Stimulated activated CD4-positive, alpha-beta T cell treated with anti-CD3 and anti-CD28 coated beads, TNF-alpha, amount 100 ng/mL, for 48 hours (primary cell): ENCODE data around the gene C8G.

Source experiments
- DNase-seq, 3 donors: peaks; one replicate each; pipeline ENCODE4 v3.0.0-alpha.2; 2020; ENCODE audit warnings: low read depth in 3 of 3

The C8G gene

DNA sequence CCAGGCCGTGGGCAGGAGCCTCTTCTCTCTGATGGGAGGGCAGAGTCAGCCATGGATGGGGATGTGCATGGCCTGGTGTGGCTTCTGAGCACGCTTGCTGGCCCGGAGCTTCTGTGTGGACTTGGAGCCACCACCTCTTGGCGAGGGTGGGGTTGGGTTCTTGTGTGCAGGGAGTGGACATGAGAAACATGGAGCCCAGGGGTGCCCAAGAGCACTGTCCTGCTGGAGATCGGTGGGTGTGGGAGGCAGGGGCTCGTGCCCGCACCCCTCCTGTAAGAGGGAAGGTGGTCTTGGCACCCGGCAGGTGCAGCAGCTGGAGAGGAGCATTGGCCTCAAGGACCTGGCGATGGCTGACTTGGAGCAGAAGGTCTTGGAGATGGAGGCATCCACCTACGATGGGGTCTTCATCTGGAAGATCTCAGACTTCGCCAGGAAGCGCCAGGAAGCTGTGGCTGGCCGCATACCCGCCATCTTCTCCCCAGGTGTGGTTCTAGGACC is 24.3 kb upstream of the C8G start:
- DNase-seq, result no peak

DNA sequence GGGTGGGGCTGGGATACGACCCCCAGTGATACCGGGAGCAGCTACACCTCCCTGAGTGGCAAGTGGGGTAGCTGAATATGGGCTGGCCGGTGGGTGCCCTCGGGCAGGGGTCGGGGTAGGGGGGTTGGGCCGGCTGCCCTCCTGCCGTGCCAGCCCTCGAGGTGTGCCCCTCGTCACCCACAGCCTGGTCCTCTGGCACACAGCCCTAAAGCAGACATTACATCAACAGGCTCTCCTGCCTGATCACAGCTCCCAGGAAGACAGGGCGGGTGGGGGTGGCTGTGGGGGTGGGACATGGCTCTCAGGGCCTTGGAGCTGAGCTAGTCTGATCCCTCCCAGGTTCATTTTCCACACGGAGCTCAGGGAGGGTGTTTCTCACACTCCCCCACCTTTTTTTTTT is 23.7 kb upstream of the C8G start:
- DNase-seq, result no peak

DNA sequence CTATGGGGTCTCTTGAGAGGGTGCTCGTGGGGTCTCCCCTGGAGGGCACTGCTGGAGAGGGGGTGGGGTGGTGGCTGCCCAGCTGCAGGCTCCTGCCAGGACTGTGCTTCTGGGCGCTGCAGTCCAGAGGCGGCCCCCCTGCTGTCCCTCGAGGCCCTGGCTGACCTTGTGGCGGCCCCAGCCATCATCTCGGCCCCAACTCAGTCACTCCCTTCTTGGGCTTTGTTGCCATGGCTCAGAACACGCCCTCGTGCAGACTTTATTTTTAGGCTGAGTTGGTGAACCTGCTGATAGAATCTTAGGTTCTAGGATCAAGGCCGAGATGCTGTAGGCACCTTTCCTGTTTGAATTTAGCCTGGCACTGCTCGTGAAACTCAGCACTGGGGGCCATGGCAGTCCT is 23.3 kb upstream of the C8G start:
- no peak for DNase-seq

DNA sequence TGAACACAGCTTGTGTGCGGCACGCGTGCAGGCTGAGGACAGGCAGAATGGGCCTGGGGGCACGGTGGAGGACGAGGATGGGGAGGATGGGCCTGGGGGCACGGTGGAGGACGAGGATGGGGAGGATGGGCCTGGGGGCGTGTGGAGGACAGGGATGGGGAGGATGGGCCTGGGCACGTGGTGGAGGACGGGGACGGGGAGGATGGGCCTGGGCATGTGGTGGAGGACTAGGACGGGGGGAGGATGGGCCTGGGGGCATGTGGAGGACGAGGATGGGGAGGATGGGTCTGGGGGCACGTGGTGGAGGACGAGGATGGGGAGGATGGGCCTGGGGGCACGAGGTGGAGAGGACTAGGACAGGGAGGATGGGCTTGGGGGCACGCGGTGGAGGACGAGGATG is 22.5 kb upstream of the C8G start:
- no peak for DNase-seq

DNA sequence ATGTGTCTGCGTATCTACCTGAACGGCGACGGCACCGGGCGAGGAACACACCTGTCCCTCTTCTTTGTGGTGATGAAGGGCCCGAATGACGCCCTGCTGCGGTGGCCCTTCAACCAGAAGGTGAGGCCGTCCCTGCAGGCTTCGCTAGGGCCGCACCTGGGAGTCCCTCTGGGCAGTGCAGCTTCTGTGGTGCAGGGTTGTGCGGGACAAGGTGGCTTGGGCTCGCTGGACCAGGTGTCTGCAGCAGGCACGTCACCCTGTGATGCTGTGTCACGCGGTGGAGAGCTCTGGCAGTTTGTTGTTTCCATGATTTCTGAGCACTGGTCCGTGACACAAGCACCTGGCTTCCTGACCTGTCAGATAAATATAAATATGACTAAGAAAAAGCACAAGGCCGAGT is 21.2 kb upstream of the C8G start:
- DNase-seq, result no peak

DNA sequence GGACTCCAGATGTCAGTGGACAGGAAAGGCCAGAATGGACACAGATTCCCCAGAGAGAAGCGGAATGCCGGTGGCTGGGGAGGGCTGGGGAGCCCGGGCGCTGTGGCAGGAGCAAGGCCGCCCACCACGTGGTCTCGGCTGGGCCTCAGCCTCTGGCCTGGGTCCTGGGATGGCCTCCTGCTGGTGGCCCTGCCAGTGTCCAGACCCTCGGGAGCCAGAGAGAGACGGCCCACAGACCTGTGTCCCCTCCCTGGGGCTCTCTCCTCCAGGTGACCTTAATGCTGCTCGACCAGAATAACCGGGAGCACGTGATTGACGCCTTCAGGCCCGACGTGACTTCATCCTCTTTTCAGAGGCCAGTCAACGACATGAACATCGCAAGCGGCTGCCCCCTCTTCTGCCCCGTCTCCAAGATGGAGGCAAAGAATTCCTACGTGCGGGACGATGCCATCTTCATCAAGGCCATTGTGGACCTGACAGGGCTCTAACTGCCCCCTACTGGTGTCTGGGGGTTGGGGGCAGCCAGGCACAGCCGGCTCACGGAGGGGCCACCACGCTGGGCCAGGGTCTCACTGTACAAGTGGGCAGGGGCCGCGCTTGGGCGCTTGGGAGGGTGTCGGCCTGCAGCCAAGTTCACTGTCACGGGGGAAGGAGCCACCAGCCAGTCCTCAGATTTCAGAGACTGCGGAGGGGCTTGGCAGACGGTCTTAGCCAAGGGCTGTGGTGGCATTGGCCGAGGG is 19.5 kb upstream of the C8G start:
- DNase-seq, result no peak

DNA sequence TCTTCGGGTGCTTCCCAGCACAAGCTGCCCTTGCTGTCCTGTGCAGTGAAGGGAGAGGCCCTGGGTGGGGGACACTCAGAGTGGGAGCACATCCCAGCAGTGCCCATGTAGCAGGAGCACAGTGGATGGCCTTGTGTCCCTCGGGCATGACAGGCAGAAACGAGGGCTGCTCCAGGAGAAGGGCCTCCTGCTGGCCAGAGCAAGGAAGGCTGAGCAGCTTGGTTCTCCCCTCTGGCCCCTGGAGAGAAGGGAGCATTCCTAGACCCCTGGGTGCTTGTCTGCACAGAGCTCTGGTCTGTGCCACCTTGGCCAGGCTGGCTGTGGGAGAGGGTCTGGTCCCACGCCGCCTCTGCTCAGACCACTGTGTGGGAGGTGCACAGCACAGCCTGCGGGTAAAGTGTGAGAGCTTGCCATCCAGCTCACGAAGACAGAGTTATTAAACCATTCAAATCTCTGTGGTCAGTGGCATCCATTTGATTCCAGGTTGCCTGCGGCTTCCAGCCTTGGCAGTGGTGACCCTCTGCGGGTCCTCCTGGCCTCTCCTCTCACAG is 18.8 kb upstream of the C8G start:
- DNase-seq, result no peak

DNA sequence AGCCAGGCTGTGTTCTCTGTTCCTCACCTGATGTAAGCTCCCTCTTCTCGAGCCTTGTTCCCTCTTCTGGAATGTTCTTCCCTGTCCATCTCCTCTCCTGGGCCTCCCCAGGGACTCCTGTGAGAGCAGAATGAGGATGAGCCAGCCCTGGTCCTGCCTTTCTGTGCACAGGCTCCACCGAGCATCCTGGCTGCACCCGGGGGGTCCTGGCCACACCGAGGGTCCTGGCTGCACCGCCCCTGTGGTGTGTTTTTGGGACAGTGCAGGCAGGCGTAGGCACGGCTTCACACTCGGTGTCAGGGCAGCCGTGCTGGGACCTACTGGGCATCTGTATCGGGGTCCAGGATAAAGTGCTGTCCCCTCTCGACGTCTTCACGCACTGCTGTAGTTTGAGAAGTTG is 18.3 kb upstream of the C8G start:
- DNase-seq, result no peak

DNA sequence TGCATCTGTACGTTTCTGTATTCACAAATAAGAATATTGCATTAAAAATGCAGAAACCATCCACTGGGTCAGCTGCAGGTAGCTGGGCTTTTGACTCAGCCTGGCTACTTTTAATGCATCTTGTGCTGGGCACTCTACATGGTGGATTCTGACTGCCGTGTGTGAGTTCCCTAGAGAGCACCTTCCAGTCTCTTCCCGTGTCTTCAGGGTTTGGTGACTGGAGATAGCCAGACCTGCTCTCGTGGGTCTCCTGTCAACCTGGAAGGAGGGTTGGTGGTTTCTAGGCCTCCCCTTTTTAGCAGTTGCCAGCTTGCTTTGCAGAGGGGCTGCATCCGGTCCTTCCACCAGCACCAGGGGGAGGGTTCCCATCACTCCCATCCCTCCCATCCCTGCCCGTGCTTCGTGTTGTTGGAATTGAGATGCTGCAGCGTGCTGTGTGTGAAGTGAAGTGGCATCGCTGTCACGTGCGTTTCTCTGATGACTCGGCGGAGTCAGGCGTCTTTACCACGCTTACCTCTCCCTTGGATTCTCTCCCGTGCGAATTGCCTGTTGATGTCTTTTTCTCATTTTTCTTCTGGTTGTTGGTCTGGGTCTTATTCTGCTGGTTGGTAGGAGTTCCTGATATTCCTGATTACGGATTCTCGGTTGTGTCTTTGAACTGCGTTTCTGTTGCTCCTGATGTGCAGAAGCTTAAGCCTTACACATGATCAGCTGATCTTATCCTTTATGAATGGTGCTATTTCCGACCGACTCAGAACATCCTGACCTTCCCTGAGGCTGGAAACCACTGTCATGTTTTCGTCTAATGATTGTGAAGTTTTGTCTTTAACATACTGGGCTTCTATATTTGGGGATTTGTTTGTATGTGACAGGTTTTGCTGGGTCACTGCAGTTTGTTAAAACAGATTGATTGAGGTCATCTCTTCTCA is 17.4 kb upstream of the C8G start:
- no peak for DNase-seq

DNA sequence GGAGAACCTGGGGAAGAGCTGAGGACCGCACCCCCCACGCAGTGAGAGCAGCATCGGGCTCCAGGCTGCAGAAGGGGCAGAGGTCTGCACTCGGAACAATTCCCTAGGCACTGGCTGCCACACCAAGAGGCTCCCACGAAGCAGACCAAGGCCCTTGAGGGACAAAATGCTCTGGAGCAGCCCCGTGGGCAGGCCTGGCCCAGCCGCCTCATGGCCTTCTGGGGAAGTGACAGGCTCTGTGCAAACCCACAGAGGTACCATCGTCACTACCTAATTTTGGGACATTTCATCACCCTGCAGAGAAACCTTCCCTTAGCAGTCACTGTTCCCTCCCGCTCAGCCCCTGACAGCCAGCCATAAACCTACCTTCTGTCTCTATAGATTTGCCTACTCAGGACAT is 16.5 kb upstream of the C8G start:
- DNase-seq, result no peak

DNA sequence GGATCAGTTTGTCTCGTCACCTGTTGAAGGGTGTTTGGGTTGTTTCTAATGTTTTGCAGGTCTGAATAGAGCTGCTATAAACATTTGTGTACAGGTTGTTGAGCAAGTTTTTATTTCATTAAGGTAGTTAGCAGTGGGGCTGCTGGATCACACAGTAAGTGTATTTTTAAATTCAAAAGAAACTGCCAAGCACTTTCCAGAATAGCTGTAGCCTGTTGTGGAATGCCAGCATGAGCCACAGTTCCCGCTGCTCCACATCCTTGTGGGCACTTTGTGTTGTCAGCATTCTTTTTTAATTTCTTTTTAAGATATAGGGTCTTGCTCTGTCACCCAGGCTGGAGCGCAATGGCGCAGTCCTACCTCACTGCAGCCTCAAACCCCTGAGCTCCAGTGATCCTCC is 15.0 kb upstream of the C8G start:
- DNase-seq, result no peak

DNA sequence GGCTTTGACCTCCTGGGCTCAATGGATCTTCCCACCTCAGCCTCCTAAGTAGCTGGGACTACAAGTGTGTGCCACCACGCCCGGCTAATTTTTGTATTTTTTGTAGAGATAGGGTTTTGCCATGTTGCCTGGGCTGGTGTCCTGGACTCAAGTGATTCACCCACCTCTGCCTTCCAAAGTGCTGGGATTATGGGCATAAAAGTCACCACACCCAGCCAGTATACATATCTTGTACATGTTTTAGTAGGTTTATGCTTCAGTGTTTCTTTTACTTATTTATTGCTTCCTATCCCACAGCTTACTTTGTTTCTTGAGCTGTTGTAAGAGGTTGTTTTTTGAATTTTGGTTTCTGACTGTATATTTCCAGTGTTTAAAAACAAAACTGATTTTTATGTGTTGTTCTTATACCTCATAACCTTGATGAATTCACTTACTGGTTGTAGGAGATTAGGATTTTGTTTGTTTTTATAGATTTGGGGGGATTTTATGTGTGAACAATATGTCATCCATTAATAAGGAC is 13.4 kb upstream of the C8G start:
- DNase-seq, result no peak

DNA sequence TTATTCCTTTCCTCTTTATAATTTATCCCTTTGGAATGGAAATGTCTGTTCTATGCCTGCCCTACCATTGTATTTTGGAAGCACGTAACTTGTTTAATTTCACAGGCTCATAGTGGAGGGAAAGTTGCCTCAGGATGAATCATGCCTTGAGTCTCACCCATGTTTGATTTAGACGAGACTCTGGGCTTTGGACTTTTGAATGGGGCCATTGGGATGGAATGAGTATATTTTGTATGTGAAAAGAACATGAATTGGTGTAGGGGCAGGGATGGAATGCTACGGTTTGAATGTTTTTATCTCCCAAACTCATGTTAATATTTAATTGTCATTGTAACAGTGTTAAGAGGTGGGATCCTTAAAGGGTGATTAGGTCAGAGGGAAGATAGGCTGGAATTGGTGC is 10.8 kb upstream of the C8G start:
- DNase-seq, result no peak

DNA sequence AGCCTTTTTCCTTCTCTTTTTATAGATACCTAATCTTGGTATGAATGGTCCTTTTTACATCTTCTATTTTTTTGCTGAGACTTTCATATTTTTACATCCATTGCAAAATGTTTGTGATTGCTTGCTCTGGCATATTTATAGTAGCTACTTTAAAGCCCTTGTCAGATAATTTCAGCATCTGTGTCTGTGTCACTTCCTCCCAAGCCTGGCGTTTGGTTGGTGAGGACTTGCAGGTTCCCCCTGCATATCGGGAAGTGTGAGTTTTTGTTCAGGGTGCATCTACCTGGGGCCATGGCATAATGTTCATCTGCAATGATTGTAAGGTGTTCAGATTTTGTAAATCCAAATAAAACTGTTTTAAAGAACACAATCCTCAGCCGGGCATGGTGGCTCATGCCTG is 9.4 kb upstream of the C8G start:
- no peak for DNase-seq

DNA sequence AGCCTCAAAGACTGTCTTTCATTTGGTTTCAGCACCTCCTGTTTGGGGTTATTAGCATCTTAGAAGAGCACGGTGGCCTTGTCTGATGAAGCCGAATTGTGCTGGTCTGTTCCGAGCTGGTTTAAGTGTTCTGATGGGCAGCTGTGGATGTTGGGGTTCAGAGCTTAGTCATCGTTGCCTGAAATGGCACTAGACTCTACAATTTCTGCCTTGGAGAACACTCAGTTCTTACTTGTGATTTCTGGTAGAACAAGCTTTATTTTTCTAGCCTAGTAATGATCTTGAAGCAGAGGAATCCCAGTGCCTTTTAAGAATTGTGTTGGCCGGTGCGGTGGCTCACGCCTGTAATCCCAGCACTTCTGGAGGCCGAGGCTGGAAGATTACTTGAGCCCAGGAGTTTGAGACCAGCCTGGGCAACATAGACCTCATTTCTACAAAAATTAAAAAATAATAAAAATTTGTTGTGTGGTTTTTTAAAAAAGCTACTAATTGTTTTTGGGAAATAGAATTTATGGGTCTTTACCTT is 8.3 kb upstream of the C8G start:
- no peak for DNase-seq

DNA sequence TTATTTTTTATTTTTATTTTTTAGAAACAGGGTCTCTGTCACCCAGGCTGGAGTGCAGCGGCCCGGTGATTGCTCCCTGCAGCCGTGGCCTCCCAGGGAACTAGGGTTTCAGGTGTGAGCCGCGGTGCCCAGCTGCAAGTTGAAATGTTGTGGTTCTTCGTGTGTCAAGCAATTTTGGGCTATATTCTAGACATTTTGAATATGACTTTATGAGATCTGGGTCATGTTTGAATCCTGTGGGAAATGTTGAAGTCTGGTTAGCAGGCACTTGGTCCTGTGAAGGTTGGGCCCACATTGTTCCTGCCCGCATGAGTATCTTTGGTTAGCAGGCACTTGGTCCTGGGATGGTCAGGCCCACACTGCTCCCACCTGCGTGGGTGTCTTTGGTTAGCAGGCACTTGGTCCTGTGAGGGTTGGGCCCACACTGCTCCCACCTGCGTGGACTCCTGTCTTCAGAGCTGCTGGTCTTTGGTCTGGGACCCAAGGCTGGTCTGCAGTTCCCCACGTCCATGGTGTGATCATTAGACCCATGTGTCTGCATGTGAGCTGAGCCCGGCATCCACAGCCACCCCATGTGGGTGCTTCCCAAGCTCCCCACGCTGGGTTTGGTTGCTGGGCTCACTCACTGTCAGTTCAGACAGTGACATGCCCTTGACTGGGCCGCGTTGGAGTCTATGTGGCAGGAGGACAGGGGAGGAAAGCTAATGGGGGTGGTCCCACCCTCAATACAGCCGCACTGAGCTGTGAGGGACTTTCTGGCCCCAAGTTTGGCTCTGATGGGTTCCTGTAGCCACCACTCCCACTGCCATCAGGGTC is 7.6 kb upstream of the C8G start:
- no peak for DNase-seq

DNA sequence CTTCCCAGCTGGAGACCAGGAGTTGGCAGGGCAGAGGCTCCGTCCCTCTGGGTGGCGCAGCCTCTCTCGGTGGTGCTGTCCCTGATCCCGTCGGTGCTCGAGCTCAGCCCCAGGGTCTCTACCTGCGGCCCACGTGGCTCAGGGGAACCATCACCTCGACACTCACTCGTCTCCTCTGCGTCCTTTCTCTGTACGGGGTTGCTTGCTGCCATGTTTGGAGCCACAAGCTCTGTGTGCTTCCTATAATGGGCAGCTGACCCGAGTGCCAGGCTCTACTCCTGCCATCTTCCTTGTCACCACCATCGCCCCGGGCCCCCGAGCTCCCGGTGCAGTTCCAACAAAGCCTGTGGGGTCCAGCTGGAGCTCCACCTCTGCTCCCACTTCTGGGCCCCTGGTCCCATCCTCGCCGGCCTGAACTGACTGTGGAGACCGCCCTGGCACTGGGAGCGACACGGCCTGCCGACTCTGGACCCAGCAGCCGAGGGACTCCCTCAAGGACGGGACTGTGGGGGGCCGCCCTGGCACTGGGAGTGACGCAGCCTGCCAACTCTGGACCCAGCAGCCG is 5.5 kb upstream of the C8G start:
- DNase-seq, result no peak

DNA sequence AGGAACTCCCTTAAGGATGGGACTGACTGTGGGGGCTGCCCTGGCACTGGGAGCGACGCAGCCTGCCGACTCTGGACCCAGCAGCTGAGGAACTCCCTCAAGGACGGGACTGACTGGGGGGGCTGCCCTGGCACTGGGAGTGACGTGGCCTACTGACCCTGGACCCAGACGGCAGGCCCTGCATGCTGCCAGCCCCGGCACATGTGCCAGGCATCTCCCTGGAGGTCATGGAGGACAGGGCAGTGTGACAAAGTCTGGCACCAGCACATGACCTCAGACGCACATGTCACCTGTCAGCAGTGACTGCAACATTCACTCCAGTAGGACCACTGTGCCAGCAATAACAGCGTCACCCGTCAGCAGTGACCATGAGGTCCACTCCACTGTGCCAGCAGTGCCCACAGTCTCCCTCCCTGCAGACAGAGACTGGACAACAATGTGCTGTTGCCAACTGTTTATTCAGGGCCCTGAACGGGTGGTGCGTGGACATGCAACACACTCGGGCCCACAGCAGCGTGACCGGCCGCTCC is 5.0 kb upstream of the C8G start:
- no peak for DNase-seq

DNA sequence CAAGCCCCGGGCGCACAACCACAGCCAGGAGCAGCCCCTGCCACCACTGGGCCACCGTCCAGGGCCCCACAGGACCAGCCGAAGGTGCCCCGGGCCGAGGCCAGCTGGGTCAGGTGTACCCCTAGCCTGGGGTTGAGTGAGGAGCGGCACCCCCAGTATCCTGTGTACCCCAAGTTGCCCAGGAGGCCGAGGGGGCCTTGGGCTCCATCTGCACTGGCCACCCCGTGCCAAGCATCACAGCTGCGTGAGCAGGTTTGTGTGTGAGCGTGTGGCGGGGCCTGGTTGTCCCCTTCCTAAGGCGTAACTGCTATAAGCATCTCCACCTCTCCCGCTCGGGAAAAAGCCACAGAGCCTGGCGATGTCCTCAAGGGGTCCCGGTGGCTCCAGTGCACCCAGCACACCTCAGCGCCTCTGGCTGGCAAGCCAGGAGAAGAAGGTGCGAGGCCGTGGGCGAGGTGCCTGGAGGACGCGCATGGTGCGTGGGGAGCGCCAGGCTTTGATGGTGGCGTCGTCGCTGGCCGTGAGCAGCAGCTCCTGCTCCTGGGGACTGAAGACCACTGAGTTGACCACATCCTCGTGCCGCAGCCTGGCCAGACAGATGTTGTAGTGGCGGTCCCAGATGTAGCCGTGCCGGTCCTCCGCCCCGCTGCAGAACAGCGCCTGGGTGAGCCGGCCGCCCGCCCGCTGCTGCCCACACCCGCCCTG is 4.4 kb upstream of the C8G start:
- DNase-seq, result no peak
